ENCODE results near the gene PKD1L1. TPM values are rescaled to one million over a fixed set of nuclear protein-coding genes. Genes with fewer than 3 reads are reported as not detected.

Gene PKD1L1
- total RNA-seq, 1 experiment from 2014 or later = 0.17 TPM

- H3K56ac ChIP-seq (ENCODE audit: insufficient read length, low read depth, low read length) = no peak overlapping the region
- no peak overlapping the region for H3K23ac ChIP-seq (ENCODE audit: insufficient read length, low read depth, low read length)
- no peak overlapping the region for H4K8ac ChIP-seq (replicated peaks; ENCODE audit: insufficient read length, low read depth, low read length)
- peaks cover 8% of the 10 kb centered on the region; the same call in 1 of the 2 replicates for H3K4me1 ChIP-seq (ENCODE audit: insufficient read depth, low read length)
- no peaks in the 10 kb centered on the region for H3K79me1 ChIP-seq (ENCODE audit: insufficient read depth, low read depth, low read length, poor library complexity, severe bottlenecking)
- no peaks in the 10 kb centered on the region for H4K20me1 ChIP-seq (ENCODE audit: control insufficient read depth, insufficient read depth, insufficient read length)
- no peak overlapping the region for H3K18ac ChIP-seq (ENCODE audit: insufficient read length, low read depth, low read length)
- no peaks in the 10 kb centered on the region for H3K36me3 Mint-ChIP-seq (ENCODE audit: insufficient read depth in 1 of 3, low read depth in 3 of 3)
- no peak overlapping the region for H2BK15ac ChIP-seq (ENCODE audit: low read depth, low read length)
- H3K4me1 Mint-ChIP-seq = peaks cover 30 to 45% of the 10 kb centered on the region in 2 experiments
- H4K5ac ChIP-seq (ENCODE audit: insufficient read length, low read depth, low read length) = no peak overlapping the region
- no peak overlapping the region for H3K14ac ChIP-seq (ENCODE audit: insufficient read depth, low read length)
- no peak for DNase-seq
- no peak overlapping the region for H3T11ph ChIP-seq (ENCODE audit: low read length)
- peak overlapping the region in 2 of 3 experiments; percentile 5 to 52; a peak in 3 of 7 replicates for H3K27ac Mint-ChIP-seq
- H3K9me3 ChIP-seq (ENCODE audit: control insufficient read depth, low read depth, low read length) = no peaks in the 10 kb centered on the region
- no peaks in the 10 kb centered on the region for H3K79me2 ChIP-seq (ENCODE audit: insufficient read depth, low read length)
- no peaks in the 10 kb centered on the region; the same call in 1 of the 2 replicates for H3K27me3 Mint-ChIP-seq (ENCODE audit: low read depth)
- WGBS (ENCODE audit: extremely low coverage, insufficient read length, low lambda C conversion rate) = no CpG with 5 or more reads among the region's 10 CpGs
- no peak overlapping the region for H3K4ac ChIP-seq (ENCODE audit: low read depth, low read length)
- no peak overlapping the region for H2BK12ac ChIP-seq (ENCODE audit: insufficient read length, low read depth, low read length)
- no peak overlapping the region for H2AK5ac ChIP-seq (ENCODE audit: insufficient read length, low read length)
- no peaks in the 10 kb centered on the region for H3K27me3 ChIP-seq (ENCODE audit: insufficient read depth, low read length)
- H2BK20ac ChIP-seq (ENCODE audit: low read depth, low read length, poor library complexity, severe bottlenecking) = no peak overlapping the region
- H3K23me2 ChIP-seq (ENCODE audit: insufficient read length, low read depth, low read length, poor library complexity, severe bottlenecking) = no peaks in the 10 kb centered on the region
- no peak overlapping the region for H3K9ac ChIP-seq (ENCODE audit: extremely low read depth, insufficient read length, low read length)
- H3K27ac ChIP-seq (ENCODE audit: insufficient read length, low read depth, low read length) = no peak overlapping the region
- no peak overlapping the region for H4K91ac ChIP-seq (ENCODE audit: insufficient read length, low read depth, low read length)
- no peak overlapping the region for H2BK120ac ChIP-seq (ENCODE audit: low read depth, low read length, poor library complexity, severe bottlenecking)
- H2AFZ ChIP-seq (ENCODE audit: low read length) = no peak overlapping the region
- no peak for TF ChIP-seq CTCF (conservative IDR thresholded peaks at IDR 0.05)
- no peak overlapping the region for H3K4me2 ChIP-seq (ENCODE audit: insufficient read depth, insufficient read length, low read length)
- H3K4me3 Mint-ChIP-seq = no peak overlapping the region; a peak in 1 of 5 replicates
- no peak overlapping the region for H2BK5ac ChIP-seq (ENCODE audit: insufficient read length, low read length)
- no peaks in the 10 kb centered on the region for H3K9me3 Mint-ChIP-seq
Observed at GRCh38 chr7:47942132-47942531, 6.1 kb downstream of the PKD1L1 start.
